H9 (cell line): ENCODE results near the gene COG2. TPM values are rescaled to one million over a fixed set of nuclear protein-coding genes. Genes with fewer than 3 reads are reported as not detected.

Source experiments
- DNase-seq: peaks from one replicate; pipeline ENCODE4 v3.0.0-alpha.2; 2017
- H2AFZ ChIP-seq: one replicate; pipeline ENCODE4 v1.6.1; 2013; ENCODE audit warnings: mild to moderate bottlenecking, low read length, control low read depth, moderate library complexity
- H2AK5ac ChIP-seq: 2 replicates; pipeline ENCODE4 v1.6.1; 2013; ENCODE audit warnings: low read length, control low read depth, mixed read lengths; ENCODE audit not compliant: insufficient read length
- H2BK120ac ChIP-seq: one replicate; pipeline ENCODE4 v1.6.1; 2013; ENCODE audit warnings: low read depth, mild to moderate bottlenecking, low read length, control low read depth, inconsistent platforms; ENCODE audit not compliant: poor library complexity, severe bottlenecking
- H2BK12ac ChIP-seq: 2 replicates; pipeline ENCODE4 v1.6.1; 2013; ENCODE audit warnings: low read length, control low read depth, mixed read lengths, low read depth; ENCODE audit not compliant: insufficient read length
- H2BK15ac ChIP-seq: 2 replicates; pipeline ENCODE4 v1.6.1; 2013; ENCODE audit warnings: low read depth, low read length, control low read depth
- H2BK20ac ChIP-seq: one replicate; pipeline ENCODE4 v1.6.1; 2013; ENCODE audit warnings: low read depth, mild to moderate bottlenecking, low read length, control low read depth, inconsistent platforms; ENCODE audit not compliant: poor library complexity, severe bottlenecking
- H2BK5ac ChIP-seq: 2 replicates; pipeline ENCODE4 v1.6.1; 2013; ENCODE audit warnings: low read length, control low read depth, mixed read lengths; ENCODE audit not compliant: insufficient read length
- H3K14ac ChIP-seq: 2 replicates; pipeline ENCODE4 v1.6.1; 2013; ENCODE audit warnings: low read length, control low read depth; ENCODE audit not compliant: insufficient read depth
- H3K18ac ChIP-seq: 2 replicates; pipeline ENCODE4 v1.6.1; 2013; ENCODE audit warnings: low read depth, mild to moderate bottlenecking, mixed read lengths, low read length, control low read depth; ENCODE audit not compliant: insufficient read length
- H3K23ac ChIP-seq: 2 replicates; pipeline ENCODE4 v1.6.1; 2013; ENCODE audit warnings: low read length, control low read depth, mixed read lengths, low read depth; ENCODE audit not compliant: insufficient read length
- H3K23me2 ChIP-seq: 2 replicates; pipeline ENCODE4 v1.6.1; 2013; ENCODE audit warnings: low read depth, mild to moderate bottlenecking, mixed read lengths, low read length, control low read depth; ENCODE audit not compliant: insufficient read length, poor library complexity, severe bottlenecking
- H3K27ac ChIP-seq: 2 replicates; pipeline ENCODE4 v1.5.1; 2013; ENCODE audit warnings: low read length, control low read depth, mixed read lengths, low read depth; ENCODE audit not compliant: insufficient read length
- H3K27me3 ChIP-seq: 2 replicates; pipeline ENCODE4 v1.6.1; 2013; ENCODE audit warnings: low read length, control low read depth, inconsistent platforms; ENCODE audit not compliant: insufficient read depth
- H3K4ac ChIP-seq: 2 replicates; pipeline ENCODE4 v1.6.1; 2013; ENCODE audit warnings: low read depth, mild to moderate bottlenecking, control low read depth, inconsistent platforms, low read length, moderate library complexity
- H3K4me1 ChIP-seq: 2 replicates; pipeline ENCODE4 v1.6.1; 2013; ENCODE audit warnings: low read length, control low read depth, inconsistent platforms; ENCODE audit not compliant: insufficient read depth
- H3K4me2 ChIP-seq: 2 replicates; pipeline ENCODE4 v1.6.1; 2013; ENCODE audit warnings: low read length, control low read depth, mixed read lengths; ENCODE audit not compliant: insufficient read length, insufficient read depth
- H3K56ac ChIP-seq: 2 replicates; pipeline ENCODE4 v1.6.1; 2013; ENCODE audit warnings: low read depth, mild to moderate bottlenecking, mixed read lengths, low read length, control low read depth; ENCODE audit not compliant: insufficient read length
- H3K79me1 ChIP-seq: 2 replicates; pipeline ENCODE4 v1.6.1; 2013; ENCODE audit warnings: low read depth, mild to moderate bottlenecking, moderate library complexity, low read length, control low read depth, inconsistent platforms; ENCODE audit not compliant: insufficient read depth, poor library complexity, severe bottlenecking
- H3K79me2 ChIP-seq: 2 replicates; pipeline ENCODE4 v1.6.1; 2013; ENCODE audit warnings: low read length, control low read depth, inconsistent platforms; ENCODE audit not compliant: insufficient read depth
- H3K9ac ChIP-seq: 2 replicates; pipeline ENCODE4 v1.6.1; 2013; ENCODE audit warnings: low read length, control low read depth, mixed read lengths; ENCODE audit not compliant: insufficient read length; ENCODE audit errors: extremely low read depth
- H3K9me3 ChIP-seq: one replicate; pipeline ENCODE4 v1.6.1; 2013; ENCODE audit warnings: low read depth, low read length, inconsistent platforms; ENCODE audit not compliant: control insufficient read depth
- H3T11ph ChIP-seq: one replicate; pipeline ENCODE4 v1.6.1; 2013; ENCODE audit warnings: mild to moderate bottlenecking, low read length, control low read depth, inconsistent platforms
- H4K20me1 ChIP-seq: one replicate; pipeline ENCODE4 v1.6.1; 2013; ENCODE audit not compliant: control insufficient read depth, insufficient read length, insufficient read depth
- H4K5ac ChIP-seq: 2 replicates; pipeline ENCODE4 v1.6.1; 2013; ENCODE audit warnings: low read depth, mild to moderate bottlenecking, mixed read lengths, low read length, control low read depth; ENCODE audit not compliant: insufficient read length
- H4K8ac ChIP-seq: replicated peaks from 2 replicates; pipeline ENCODE4 v1.6.1; 2013; ENCODE audit warnings: low read length, control low read depth, mixed read lengths, low read depth; ENCODE audit not compliant: insufficient read length
- H4K91ac ChIP-seq: 2 replicates; pipeline ENCODE4 v1.6.1; 2013; ENCODE audit warnings: low read depth, mild to moderate bottlenecking, moderate library complexity, mixed read lengths, low read length, control low read depth; ENCODE audit not compliant: insufficient read length
- H3K27ac Mint-ChIP-seq, 3 experiments: 2 replicates in 2 of 3; 3 replicates in 1 of 3; pipeline ENCODE4 v1.8.0; 2020 to 2021; ENCODE audit warnings: mixed read lengths in 3 of 3, mild to moderate bottlenecking in 1 of 3, moderate library complexity in 1 of 3
- H3K27me3 Mint-ChIP-seq: 2 replicates; pipeline ENCODE4 v1.8.0; 2021; ENCODE audit warnings: low read depth, mild to moderate bottlenecking, moderate library complexity, mixed read lengths
- H3K36me3 Mint-ChIP-seq, 3 experiments: 2 replicates in 2 of 3; 3 replicates in 1 of 3; pipeline ENCODE4 v1.8.0; 2020 to 2021; ENCODE audit warnings: low read depth in 3 of 3, mixed read lengths in 3 of 3; ENCODE audit not compliant: insufficient read depth in 1 of 3
- H3K4me1 Mint-ChIP-seq, 2 experiments: 2 replicates each; pipeline ENCODE4 v1.8.0; 2020; ENCODE audit warnings: mixed read lengths in 2 of 2
- H3K4me3 Mint-ChIP-seq, 2 experiments: 2 replicates in 1 of 2; 3 replicates in 1 of 2; pipeline ENCODE4 v1.8.0; 2020 to 2021; ENCODE audit warnings: mild to moderate bottlenecking in 2 of 2, mixed read lengths in 2 of 2, moderate library complexity in 1 of 2
- H3K9me3 Mint-ChIP-seq, 2 experiments: 2 replicates in 1 of 2; 3 replicates in 1 of 2; pipeline ENCODE4 v1.8.0; 2020; ENCODE audit warnings: mild to moderate bottlenecking in 2 of 2, mixed read lengths in 2 of 2, moderate library complexity in 1 of 2
- CTCF ChIP-seq: fragments of 200-600 bp; sonication (generic); conservative IDR thresholded peaks from 3 replicates; pipeline ENCODE4 v1.8.0; 2021; ENCODE audit warnings: antibody characterized with exemption, mild to moderate bottlenecking
- WGBS: extraction: QIAGEN DNeasy Blood & Tissue Kit; methylation state at CpG from one replicate; pipeline ENCODE4 v1.1.7; 2013; ENCODE audit warnings: missing lambda C conversion rate, low lambda C conversion rate, mixed read lengths; ENCODE audit not compliant: insufficient read length; ENCODE audit errors: extremely low coverage; 5-methylcytosine and 5-hydroxymethylcytosine counted together
- total RNA-seq: library from RNA; stranded (reverse); gene quantifications from 2 replicates; pipeline ENCODE4 v1.2.1, GENCODE V29; 2021

Gene COG2
- total RNA-seq, 1 experiment from 2014 or later = 42.2 TPM

GRCh38 chr1:230696722-230697437 is 54.6 kb downstream of the COG2 start:
- H2BK120ac ChIP-seq = no peak overlapping the region
- no peak overlapping the region for H2BK5ac ChIP-seq
- no peaks in the 10 kb centered on the region for H3K79me2 ChIP-seq
- H3T11ph ChIP-seq = no peak overlapping the region
- H3K4me1 ChIP-seq = no peaks in the 10 kb centered on the region
- WGBS = no CpG with 5 or more reads among the region's 7 CpGs
- DNase-seq = no peak
- no peak overlapping the region for H3K56ac ChIP-seq
- H3K27ac ChIP-seq = no peak overlapping the region
- no peak overlapping the region for H4K8ac ChIP-seq
- no peak overlapping the region for H2AFZ ChIP-seq
- H3K9ac ChIP-seq = no peak overlapping the region
- no peak overlapping the region for H3K4me3 Mint-ChIP-seq
- no peak overlapping the region for H4K91ac ChIP-seq
- no peaks in the 10 kb centered on the region for H3K79me1 ChIP-seq
- H3K36me3 Mint-ChIP-seq = peaks cover 9 to 21% (median 18%) of the 10 kb centered on the region in 3 experiments; a peak in 6 of 7 replicates
- no peaks in the 10 kb centered on the region for H3K27me3 ChIP-seq
- no peak overlapping the region for H2BK20ac ChIP-seq
- H2BK15ac ChIP-seq = no peak overlapping the region
- peaks cover 4 to 11% of the 10 kb centered on the region in 2 experiments for H3K4me1 Mint-ChIP-seq
- H3K9me3 Mint-ChIP-seq = no peaks in the 10 kb centered on the region
- H4K20me1 ChIP-seq = no peaks in the 10 kb centered on the region
- TF ChIP-seq CTCF = peak; percentile 27; the same call in 2 of the 3 replicates
- no peak overlapping the region for H3K27ac Mint-ChIP-seq
- no peak overlapping the region for H3K18ac ChIP-seq
- no peak overlapping the region for H2BK12ac ChIP-seq
- peaks cover 14% of the 10 kb centered on the region for H3K27me3 Mint-ChIP-seq
- no peaks in the 10 kb centered on the region for H3K9me3 ChIP-seq
- H3K14ac ChIP-seq = no peak overlapping the region
- no peak overlapping the region for H2AK5ac ChIP-seq
- no peak overlapping the region for H3K23ac ChIP-seq
- H4K5ac ChIP-seq = no peak overlapping the region
- H3K4ac ChIP-seq = no peak overlapping the region
- H3K4me2 ChIP-seq = no peak overlapping the region
- no peaks in the 10 kb centered on the region for H3K23me2 ChIP-seq
